Gastroesophageal sphincter (tissue), 3 donors: ENCODE data around the gene THSD4.

Experiments
- CTCF ChIP-seq, 4 experiments: fragments of 200-600 bp in 2 of 4; fragments of 450-650 bp in 2 of 4; sonication (generic) in 1 of 4; IDR thresholded peaks; one replicate each; pipeline ENCODE4 v1.5.1; 2017 to 2019; ENCODE audit warnings: antibody characterized with exemption in 4 of 4, mild to moderate bottlenecking in 2 of 4, moderate library complexity in 2 of 4
- EP300 ChIP-seq: sonication (generic); formaldehyde crosslinking; IDR thresholded peaks from one replicate; pipeline ENCODE4 v1.6.1; 2017; ENCODE audit warnings: antibody characterized with exemption, mild to moderate bottlenecking
- POLR2A ChIP-seq, 2 donors: fragments of 450-650 bp; IDR thresholded peaks; one replicate each; pipeline ENCODE4 v1.6.1; 2017; ENCODE audit warnings: antibody characterized with exemption in 2 of 2, mild to moderate bottlenecking in 2 of 2, moderate library complexity in 1 of 2
- POLR2AphosphoS5 ChIP-seq: sonication (generic); formaldehyde crosslinking; IDR thresholded peaks from one replicate; pipeline ENCODE4 v1.6.1; 2017; ENCODE audit warnings: antibody characterized with exemption

GRCh38 chr15:71718116-71718910, 603.0 kb downstream of the THSD4 start:
- TF ChIP-seq POLR2AphosphoS5 (no peak), CTCF (IDR thresholded peaks at IDR 0.05) (no peak), EP300 (no peak), POLR2A (IDR thresholded peaks at IDR 0.05) (no peak)
